SK-N-SH (cell line): ENCODE results near the gene EVI2A.

Experiments used
- GABPA ChIP-seq: IDR thresholded peaks from 2 replicates; pipeline ENCODE4 v1.4.0; 2012; ENCODE audit warnings: low read depth, mild to moderate bottlenecking
- RAD21 ChIP-seq: IDR thresholded peaks from 2 replicates; pipeline ENCODE4 v1.6.1; 2012; ENCODE audit warnings: mild to moderate bottlenecking, low read length
- TF ChIP-seq, protein P1 (sequence below): fragments of 200-600 bp; sonication (generic); IDR thresholded peaks from 2 replicates; pipeline ENCODE4 v1.6.1; 2017; ENCODE audit warnings: antibody characterized with exemption, mild to moderate bottlenecking, moderate library complexity

DNA sequence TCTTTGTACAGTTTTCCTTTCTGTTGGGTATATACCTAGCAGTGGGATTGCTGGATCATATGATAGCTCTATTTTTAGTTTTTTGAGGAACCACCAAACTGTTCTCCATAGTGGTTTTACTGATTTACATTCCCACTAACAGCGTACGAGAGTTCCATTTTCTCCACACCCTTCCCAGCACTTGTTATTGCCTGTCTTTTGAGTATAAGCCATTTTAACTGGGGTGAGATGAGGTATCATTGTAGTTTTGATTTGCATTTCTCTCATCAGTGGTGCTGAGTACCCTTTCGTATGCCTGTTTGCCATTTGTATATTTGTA, 6.7 kb downstream of the EVI2A start:
- no peak for TF ChIP-seq RAD21
- no peak for TF ChIP-seq GABPA
- TF ChIP-seq, protein P1, sequence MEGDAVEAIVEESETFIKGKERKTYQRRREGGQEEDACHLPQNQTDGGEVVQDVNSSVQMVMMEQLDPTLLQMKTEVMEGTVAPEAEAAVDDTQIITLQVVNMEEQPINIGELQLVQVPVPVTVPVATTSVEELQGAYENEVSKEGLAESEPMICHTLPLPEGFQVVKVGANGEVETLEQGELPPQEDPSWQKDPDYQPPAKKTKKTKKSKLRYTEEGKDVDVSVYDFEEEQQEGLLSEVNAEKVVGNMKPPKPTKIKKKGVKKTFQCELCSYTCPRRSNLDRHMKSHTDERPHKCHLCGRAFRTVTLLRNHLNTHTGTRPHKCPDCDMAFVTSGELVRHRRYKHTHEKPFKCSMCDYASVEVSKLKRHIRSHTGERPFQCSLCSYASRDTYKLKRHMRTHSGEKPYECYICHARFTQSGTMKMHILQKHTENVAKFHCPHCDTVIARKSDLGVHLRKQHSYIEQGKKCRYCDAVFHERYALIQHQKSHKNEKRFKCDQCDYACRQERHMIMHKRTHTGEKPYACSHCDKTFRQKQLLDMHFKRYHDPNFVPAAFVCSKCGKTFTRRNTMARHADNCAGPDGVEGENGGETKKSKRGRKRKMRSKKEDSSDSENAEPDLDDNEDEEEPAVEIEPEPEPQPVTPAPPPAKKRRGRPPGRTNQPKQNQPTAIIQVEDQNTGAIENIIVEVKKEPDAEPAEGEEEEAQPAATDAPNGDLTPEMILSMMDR, result no peak
